Upper lobe of right lung (tissue), 1 donor: Measurements from ENCODE around the gene EBLN1. TPM values are rescaled to one million over a fixed set of nuclear protein-coding genes. Genes with fewer than 3 reads are reported as not detected.

ENCODE experiments used
- ATAC-seq: fragments of 200-7000 bp; cut with Tn5 transposase; one replicate; pipeline ENCODE4 v1.9.1; 2020; ENCODE audit warnings: mild to moderate bottlenecking, moderate library complexity
- DNase-seq: peaks from one replicate; pipeline ENCODE4 v3.0.0-alpha.2; 2020
- H3K27ac ChIP-seq: fragments of 200-600 bp; one replicate; pipeline ENCODE4 v1.8.0; 2022
- H3K27me3 ChIP-seq: fragments of 200-600 bp; one replicate; pipeline ENCODE4 v1.8.0; 2022; ENCODE audit warnings: mild to moderate bottlenecking
- H3K36me3 ChIP-seq: fragments of 200-600 bp; one replicate; pipeline ENCODE4 v1.8.0; 2022
- H3K4me1 ChIP-seq: fragments of 200-600 bp; one replicate; pipeline ENCODE4 v1.8.0; 2022
- H3K4me3 ChIP-seq: fragments of 200-600 bp; one replicate; pipeline ENCODE4 v1.8.0; 2022; ENCODE audit warnings: mild to moderate bottlenecking
- H3K9me3 ChIP-seq: fragments of 200-600 bp; one replicate; pipeline ENCODE4 v1.8.0; 2022
- intact Hi-C: fragments of 100-400 bp; cut with DNase I; formaldehyde crosslinking; loops from one replicate; pipeline ENCODE4 v1.11.0; 2022
- total RNA-seq: library from RNA; stranded (reverse); fragmentation: NEBNext Ultra II Directional; extraction: Animal tissue kit (Norgen Biotek cat#: 25700); gene quantifications from one replicate; pipeline ENCODE4 v1.2.1, GENCODE V29; 2021
- TF ChIP-seq, protein P1 (sequence below): fragments of 200-600 bp; IDR thresholded peaks from one replicate; pipeline ENCODE4 v1.8.0; 2022; ENCODE audit warnings: antibody characterized with exemption
- donor health status: DM: no; HTN: yes; CAD: no; lungs with severe emphysema.

The EBLN1 gene
- total RNA-seq, 1 donor from 2014 or later, result not detected

DNA sequence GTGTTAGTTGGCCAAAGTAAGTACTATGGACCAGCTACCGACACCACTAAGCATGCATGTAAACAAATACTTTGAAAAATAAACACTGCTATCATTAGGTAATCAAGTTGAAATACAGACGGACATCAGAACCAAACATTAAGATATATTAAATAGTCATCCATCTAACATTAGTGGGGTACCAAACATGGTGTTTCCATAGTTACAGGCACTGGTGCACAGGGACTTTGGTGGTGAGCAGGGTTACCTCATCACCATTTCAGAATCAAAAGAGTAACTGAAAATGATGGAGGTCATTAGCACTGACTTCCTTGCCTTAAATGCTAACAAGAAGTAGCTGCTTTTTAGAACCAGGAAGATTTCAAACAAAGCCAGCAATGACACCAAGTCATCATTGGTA lies 23.9 kb downstream of the EBLN1 start:
- H3K27me3 ChIP-seq, result no peaks in the 10 kb centered on the region
- no peak for DNase-seq
- no peak overlapping the region for H3K4me3 ChIP-seq
- H3K36me3 ChIP-seq, result no peaks in the 10 kb centered on the region
- no peak for ATAC-seq
- no peaks in the 10 kb centered on the region for H3K9me3 ChIP-seq
- TF ChIP-seq, protein P1, sequence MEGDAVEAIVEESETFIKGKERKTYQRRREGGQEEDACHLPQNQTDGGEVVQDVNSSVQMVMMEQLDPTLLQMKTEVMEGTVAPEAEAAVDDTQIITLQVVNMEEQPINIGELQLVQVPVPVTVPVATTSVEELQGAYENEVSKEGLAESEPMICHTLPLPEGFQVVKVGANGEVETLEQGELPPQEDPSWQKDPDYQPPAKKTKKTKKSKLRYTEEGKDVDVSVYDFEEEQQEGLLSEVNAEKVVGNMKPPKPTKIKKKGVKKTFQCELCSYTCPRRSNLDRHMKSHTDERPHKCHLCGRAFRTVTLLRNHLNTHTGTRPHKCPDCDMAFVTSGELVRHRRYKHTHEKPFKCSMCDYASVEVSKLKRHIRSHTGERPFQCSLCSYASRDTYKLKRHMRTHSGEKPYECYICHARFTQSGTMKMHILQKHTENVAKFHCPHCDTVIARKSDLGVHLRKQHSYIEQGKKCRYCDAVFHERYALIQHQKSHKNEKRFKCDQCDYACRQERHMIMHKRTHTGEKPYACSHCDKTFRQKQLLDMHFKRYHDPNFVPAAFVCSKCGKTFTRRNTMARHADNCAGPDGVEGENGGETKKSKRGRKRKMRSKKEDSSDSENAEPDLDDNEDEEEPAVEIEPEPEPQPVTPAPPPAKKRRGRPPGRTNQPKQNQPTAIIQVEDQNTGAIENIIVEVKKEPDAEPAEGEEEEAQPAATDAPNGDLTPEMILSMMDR, result no peak
- intact Hi-C loops, result no loop called here
- no peaks in the 10 kb centered on the region for H3K4me1 ChIP-seq
- H3K27ac ChIP-seq, result no peak overlapping the region

DNA sequence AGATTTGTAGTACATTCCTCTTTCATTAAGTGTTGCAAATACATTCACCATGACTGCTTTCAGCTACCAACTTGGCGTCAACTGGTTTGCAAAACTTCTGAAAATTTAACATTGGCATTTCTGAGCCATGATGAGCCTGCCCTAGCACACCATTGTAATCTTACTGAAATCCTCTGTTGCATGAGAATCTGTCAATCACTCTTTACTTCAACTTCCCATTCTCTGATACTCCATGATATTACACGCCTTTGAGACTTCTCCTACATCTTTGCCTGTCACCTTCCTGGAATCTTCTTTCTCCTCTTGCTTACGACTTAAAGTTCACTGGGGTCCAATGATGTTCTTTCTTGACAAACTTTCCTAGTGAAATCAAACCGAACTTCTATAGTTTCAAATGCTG lies 32.2 kb downstream of the EBLN1 start:
- intact Hi-C loops, result no loop called here
- no peak for ATAC-seq
- Histone ChIP-seq H3K4me1 (no peaks in the 10 kb centered on the region), H3K27me3 (peaks cover 5% of the 10 kb centered on the region), H3K36me3 (no peaks in the 10 kb centered on the region), H3K9me3 (no peaks in the 10 kb centered on the region), H3K4me3 (no peak overlapping the region), H3K27ac (no peak overlapping the region)
- no peak for DNase-seq
- TF ChIP-seq, protein P1, result no peak

DNA sequence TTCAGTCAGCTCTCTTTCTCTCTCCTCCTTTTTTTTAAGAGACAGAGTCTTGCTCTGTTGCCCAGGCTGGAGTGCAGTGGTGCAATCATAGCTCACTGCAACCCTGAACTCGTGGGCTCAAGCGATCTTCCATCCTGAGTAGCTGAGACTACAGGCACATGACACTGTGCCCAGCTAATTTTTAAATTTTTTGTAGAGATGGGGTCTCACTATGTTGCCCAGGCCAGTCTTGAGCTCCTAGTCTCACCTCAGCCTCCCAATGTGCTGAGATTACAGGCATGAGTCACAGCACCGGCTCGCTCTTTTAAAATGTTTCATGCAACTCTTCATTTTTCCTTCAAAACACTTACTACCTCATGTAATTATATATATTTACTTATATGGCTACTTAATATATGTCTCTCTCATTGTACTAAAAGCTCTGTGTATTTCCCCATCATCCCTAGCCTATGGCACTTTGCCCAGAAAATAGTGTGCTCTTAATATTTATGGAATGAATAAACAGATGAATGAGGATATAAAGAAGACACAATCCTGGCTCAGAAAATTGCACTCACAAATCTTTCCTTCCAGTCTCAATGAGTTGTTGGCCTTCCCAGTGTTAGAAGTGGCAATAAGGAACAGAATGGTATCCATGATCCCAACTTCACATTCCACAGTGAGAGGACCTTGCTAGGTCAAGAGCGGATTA lies 33.9 kb downstream of the EBLN1 start:
- no peaks in the 10 kb centered on the region for H3K9me3 ChIP-seq
- no peak overlapping the region for H3K27ac ChIP-seq
- intact Hi-C loops, result no loop called here
- TF ChIP-seq, protein P1, result no peak
- no peak for DNase-seq
- H3K27me3 ChIP-seq, result peaks cover 5% of the 10 kb centered on the region
- no peak overlapping the region for H3K4me3 ChIP-seq
- H3K36me3 ChIP-seq, result no peaks in the 10 kb centered on the region
- ATAC-seq, result no peak
- no peaks in the 10 kb centered on the region for H3K4me1 ChIP-seq

- DNase-seq (no peak), ATAC-seq (no peak)
- H3K36me3 ChIP-seq, result no peaks in the 10 kb centered on the region
- no peaks in the 10 kb centered on the region for H3K4me1 ChIP-seq
- no peaks in the 10 kb centered on the region for H3K9me3 ChIP-seq
- no peaks in the 10 kb centered on the region for H3K27me3 ChIP-seq
- H3K4me3 ChIP-seq, result no peak overlapping the region
- intact Hi-C loops, result no loop called here
- H3K27ac ChIP-seq, result no peak overlapping the region
- TF ChIP-seq, protein P1, result no peak
Measured at GRCh38 chr10:22180724-22181123, 37.1 kb downstream of the EBLN1 start.

DNA sequence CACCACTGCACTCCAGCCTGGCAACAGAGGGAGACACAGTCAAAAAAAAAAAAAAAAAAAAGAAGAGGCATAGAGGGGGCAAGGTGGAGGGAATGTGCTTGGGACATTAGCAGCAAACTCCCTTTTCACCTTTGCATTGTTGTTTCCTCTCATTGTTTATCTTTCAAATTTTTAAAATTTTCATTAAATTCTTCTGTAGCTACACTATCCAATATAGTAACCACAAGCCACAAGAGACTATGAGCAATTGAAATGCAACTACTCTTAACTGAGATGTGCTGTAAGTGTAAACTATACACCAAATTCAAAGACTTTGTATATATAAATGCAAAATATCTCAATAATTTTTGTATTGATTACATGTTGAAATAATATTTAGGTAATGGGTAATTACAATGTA lies 43.4 kb downstream of the EBLN1 start:
- Histone ChIP-seq H3K27ac (no peak overlapping the region), H3K27me3 (no peaks in the 10 kb centered on the region), H3K4me3 (no peak overlapping the region), H3K4me1 (no peaks in the 10 kb centered on the region), H3K9me3 (no peaks in the 10 kb centered on the region), H3K36me3 (no peaks in the 10 kb centered on the region)
- intact Hi-C loops, result no loop called here
- ATAC-seq (no peak), DNase-seq (no peak)
- TF ChIP-seq, protein P1, result no peak

- H3K27ac ChIP-seq, result no peak overlapping the region
- no peak for ATAC-seq
- H3K4me1 ChIP-seq, result no peaks in the 10 kb centered on the region
- no peak for DNase-seq
- no peak overlapping the region for H3K4me3 ChIP-seq
- no peaks in the 10 kb centered on the region for H3K9me3 ChIP-seq
- intact Hi-C loops, result no loop called here
- no peaks in the 10 kb centered on the region for H3K27me3 ChIP-seq
- TF ChIP-seq, protein P1, result no peak
- H3K36me3 ChIP-seq, result no peaks in the 10 kb centered on the region
Measured at GRCh38 chr10:22171131-22171530, 46.7 kb downstream of the EBLN1 start.
